Measurements from ENCODE around the gene ITLN1. TPM values are rescaled to one million over a fixed set of nuclear protein-coding genes. Genes with fewer than 3 reads are reported as not detected.

Gene ITLN1
- total RNA-seq, 2 experiments from 2014 or later, result not detected

DNA sequence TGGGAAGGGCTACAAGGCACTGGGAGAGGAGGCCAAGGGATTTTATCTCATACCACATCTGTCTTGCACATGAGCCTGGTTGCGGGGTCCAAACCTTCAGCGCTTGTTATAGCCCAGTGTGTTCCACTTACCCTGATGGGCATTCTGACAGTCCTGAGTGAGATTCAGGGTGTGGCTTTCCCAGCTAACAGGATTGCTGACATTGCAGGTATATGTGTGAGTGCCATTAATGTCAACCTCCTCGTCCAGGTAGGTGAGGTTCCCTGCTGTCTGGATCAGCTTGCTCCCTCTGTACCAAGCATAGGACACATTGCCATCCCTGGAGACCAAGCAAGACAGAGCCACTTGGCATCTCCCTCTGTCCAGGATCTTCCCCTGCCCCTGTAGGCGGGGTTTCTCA lies 43.9 kb downstream of the ITLN1 start:
- Mint-ChIP-seq H3K27ac (no peak overlapping the region), H3K27me3 (no peaks in the 10 kb centered on the region), H3K4me3 (no peak overlapping the region), H3K4me1 (ENCODE audit: low read depth) (peaks cover 52% of the 10 kb centered on the region), H3K36me3 (ENCODE audit: low read depth) (no peaks in the 10 kb centered on the region), H3K9me3 (no peaks in the 10 kb centered on the region)
- Histone ChIP-seq H3K4me3 (ENCODE audit: low read length) (no peak overlapping the region), H3K27me3 (ENCODE audit: control insufficient read depth in 1 of 2, insufficient read depth in 2 of 2, low read length in 2 of 2) (no peaks in the 10 kb centered on the region), H3K9me3 (ENCODE audit: control insufficient read depth in 1 of 2, insufficient read depth in 1 of 2, low read length in 2 of 2) (no peaks in the 10 kb centered on the region), H3K27ac (ENCODE audit: low read depth in 1 of 2, low read length in 2 of 2) (no peak overlapping the region), H3K36me3 (ENCODE audit: insufficient read depth, low read length) (no peaks in the 10 kb centered on the region), H3K4me1 (ENCODE audit: insufficient read depth, low read length) (peaks cover 39% of the 10 kb centered on the region)
- TF ChIP-seq, protein P1, sequence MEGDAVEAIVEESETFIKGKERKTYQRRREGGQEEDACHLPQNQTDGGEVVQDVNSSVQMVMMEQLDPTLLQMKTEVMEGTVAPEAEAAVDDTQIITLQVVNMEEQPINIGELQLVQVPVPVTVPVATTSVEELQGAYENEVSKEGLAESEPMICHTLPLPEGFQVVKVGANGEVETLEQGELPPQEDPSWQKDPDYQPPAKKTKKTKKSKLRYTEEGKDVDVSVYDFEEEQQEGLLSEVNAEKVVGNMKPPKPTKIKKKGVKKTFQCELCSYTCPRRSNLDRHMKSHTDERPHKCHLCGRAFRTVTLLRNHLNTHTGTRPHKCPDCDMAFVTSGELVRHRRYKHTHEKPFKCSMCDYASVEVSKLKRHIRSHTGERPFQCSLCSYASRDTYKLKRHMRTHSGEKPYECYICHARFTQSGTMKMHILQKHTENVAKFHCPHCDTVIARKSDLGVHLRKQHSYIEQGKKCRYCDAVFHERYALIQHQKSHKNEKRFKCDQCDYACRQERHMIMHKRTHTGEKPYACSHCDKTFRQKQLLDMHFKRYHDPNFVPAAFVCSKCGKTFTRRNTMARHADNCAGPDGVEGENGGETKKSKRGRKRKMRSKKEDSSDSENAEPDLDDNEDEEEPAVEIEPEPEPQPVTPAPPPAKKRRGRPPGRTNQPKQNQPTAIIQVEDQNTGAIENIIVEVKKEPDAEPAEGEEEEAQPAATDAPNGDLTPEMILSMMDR (IDR thresholded peaks at IDR 0.05), result no peak
- ChIA-PET CTCF (interaction anchor here (0.9 to 1.2 kb wide), 2 partner anchors 63 to 149 kb away, joined by 3 read pairs; no protein-coding TSS in a partner anchor), POLR2A (no interaction called here)
- ATAC-seq (ENCODE audit: poor library complexity) (no peak), DNase-seq (no peak)
- intact Hi-C loops (cut with DNase I, micrococcal nuclease), result no loop called here

DNA sequence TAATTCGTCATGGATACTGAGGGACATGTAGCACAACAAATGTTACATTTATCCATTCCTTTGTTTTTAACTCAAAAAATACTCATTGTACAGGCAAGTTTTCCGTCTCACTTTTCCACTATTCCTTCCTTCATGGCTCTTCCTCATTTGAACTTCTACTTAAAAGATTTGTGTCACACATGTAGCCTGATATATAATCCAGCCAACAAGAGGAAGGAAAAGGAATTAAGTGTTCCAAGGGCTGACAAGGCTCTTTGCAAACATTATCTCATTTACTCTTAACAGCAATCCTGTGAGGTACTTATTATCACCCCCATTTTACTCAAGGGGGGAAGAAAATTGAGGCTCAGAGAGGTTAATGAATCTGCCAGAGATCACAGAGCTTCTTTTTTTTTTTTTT lies 45.2 kb downstream of the ITLN1 start:
- ATAC-seq (ENCODE audit: poor library complexity) (no peak), DNase-seq (no peak)
- Mint-ChIP-seq H3K27ac (peak overlapping the region; percentile 96), H3K36me3 (ENCODE audit: low read depth) (peaks cover 3% of the 10 kb centered on the region), H3K9me3 (no peaks in the 10 kb centered on the region), H3K4me1 (ENCODE audit: low read depth) (peaks cover 65% of the 10 kb centered on the region), H3K27me3 (no peaks in the 10 kb centered on the region), H3K4me3 (no peak overlapping the region)
- Histone ChIP-seq H3K27me3 (ENCODE audit: control insufficient read depth in 1 of 2, insufficient read depth in 2 of 2, low read length in 2 of 2) (no peaks in the 10 kb centered on the region), H3K9me3 (ENCODE audit: control insufficient read depth in 1 of 2, insufficient read depth in 1 of 2, low read length in 2 of 2) (no peaks in the 10 kb centered on the region), H3K4me3 (ENCODE audit: low read length) (no peak overlapping the region), H3K27ac (ENCODE audit: low read depth in 1 of 2, low read length in 2 of 2) (no peak overlapping the region), H3K36me3 (ENCODE audit: insufficient read depth, low read length) (no peaks in the 10 kb centered on the region), H3K4me1 (ENCODE audit: insufficient read depth, low read length) (peaks cover 51% of the 10 kb centered on the region)
- CTCF ChIA-PET, result no interaction called here
- intact Hi-C loops (cut with DNase I, micrococcal nuclease), result loop anchor here (5.0 to 10.0 kb wide), 4 partner anchors 42 to 258 kb away; partner anchors contain the start of genes KLHDC9 (in 2 of the 2) and LY9 (in 1 of the 2)
- TF ChIP-seq, protein P1 (IDR thresholded peaks at IDR 0.05), result no peak
- POLR2A ChIA-PET, result interaction anchor here (0.5 kb wide), 1 partner anchor 58 kb away, joined by 3 read pairs; no protein-coding TSS in a partner anchor

DNA sequence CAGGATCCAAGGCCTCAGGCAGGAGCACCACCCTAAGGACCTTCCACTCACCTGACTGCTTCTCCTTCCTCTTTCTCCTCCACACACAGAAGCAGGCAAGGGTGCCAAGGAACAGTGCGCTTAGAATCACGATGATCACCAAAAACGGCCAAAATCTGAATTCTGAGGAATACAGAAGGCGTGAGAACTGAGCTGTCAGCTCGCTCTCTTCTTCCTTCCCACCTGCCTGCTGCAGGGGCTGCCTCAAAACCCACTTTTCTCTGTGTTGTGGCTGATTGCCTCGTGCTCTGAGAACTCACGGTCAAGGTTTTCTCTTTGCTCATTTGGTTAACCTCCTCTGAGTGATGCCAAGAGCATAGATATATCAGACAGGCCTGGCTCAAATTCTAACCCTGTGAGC lies 46.1 kb downstream of the ITLN1 start:
- Histone ChIP-seq H3K27ac (ENCODE audit: low read depth in 1 of 2, low read length in 2 of 2) (peak overlapping the region; percentile 76 to 79), H3K27me3 (ENCODE audit: control insufficient read depth in 1 of 2, insufficient read depth in 2 of 2, low read length in 2 of 2) (no peaks in the 10 kb centered on the region), H3K4me3 (ENCODE audit: low read length) (no peak overlapping the region), H3K4me1 (ENCODE audit: insufficient read depth, low read length) (peaks cover 55% of the 10 kb centered on the region), H3K9me3 (ENCODE audit: control insufficient read depth in 1 of 2, insufficient read depth in 1 of 2, low read length in 2 of 2) (no peaks in the 10 kb centered on the region), H3K36me3 (ENCODE audit: insufficient read depth, low read length) (no peaks in the 10 kb centered on the region)
- no peaks in the 10 kb centered on the region for H3K9me3 Mint-ChIP-seq
- no peaks in the 10 kb centered on the region for H3K27me3 Mint-ChIP-seq
- ChIA-PET POLR2A (interaction anchor here (0.9 to 2.7 kb wide), 2 partner anchors 17 to 127 kb away, joined by 3 to 13 read pairs; no protein-coding TSS in a partner anchor), CTCF (interaction anchor here (1.2 to 3.1 kb wide), 3 partner anchors 71 to 151 kb away, joined by 6 to 20 read pairs (median 9); no protein-coding TSS in a partner anchor)
- peaks cover 4% of the 10 kb centered on the region for H3K36me3 Mint-ChIP-seq (ENCODE audit: low read depth)
- H3K27ac Mint-ChIP-seq, result peak overlapping the region; percentile 96
- peak overlapping the region; percentile 79 for H3K4me3 Mint-ChIP-seq
- ATAC-seq (ENCODE audit: poor library complexity) (no peak), DNase-seq (peak in 2 of 14 experiments; percentile 31 to 34)
- peaks cover 71% of the 10 kb centered on the region for H3K4me1 Mint-ChIP-seq (ENCODE audit: low read depth)
- TF ChIP-seq, protein P1 (IDR thresholded peaks at IDR 0.05), result no peak
- intact Hi-C loops (cut with DNase I, micrococcal nuclease), result loop anchor here (5.0 to 10.0 kb wide), 4 partner anchors 42 to 258 kb away; partner anchors contain the start of genes KLHDC9 (in 2 of the 2) and LY9 (in 1 of the 2)

Measured in CD4-positive, alpha-beta T cell (primary cell).